Hepatocyte (in vitro differentiated cells): Measurements from ENCODE around the gene KRTAP10-3. TPM values are rescaled to one million over a fixed set of nuclear protein-coding genes. Genes with fewer than 3 reads are reported as not detected.

ENCODE experiments used
- DNase-seq: peaks from one replicate; pipeline ENCODE4 v3.0.0-alpha.2; 2016; ENCODE audit warnings: low spot score
- H2AFZ ChIP-seq: fragments of 200-600 bp; sonication (generic); 2 replicates; pipeline ENCODE4 v1.6.0; 2016; ENCODE audit warnings: antibody characterized with exemption, mild to moderate bottlenecking
- H3K27ac ChIP-seq: fragments of 200-600 bp; sonication (generic); 2 replicates; pipeline ENCODE4 v1.5.1; 2016; ENCODE audit warnings: mild to moderate bottlenecking
- H3K27me3 ChIP-seq: fragments of 200-600 bp; sonication (generic); 2 replicates; pipeline ENCODE4 v1.6.1; 2016
- H3K36me3 ChIP-seq: fragments of 200-600 bp; sonication (generic); replicated peaks from 2 replicates; pipeline ENCODE4 v1.5.1; 2016; ENCODE audit warnings: low read depth; ENCODE audit not compliant: insufficient read depth
- H3K4me1 ChIP-seq: fragments of 200-600 bp; sonication (generic); 2 replicates; pipeline ENCODE4 v1.5.1; 2016; ENCODE audit warnings: mild to moderate bottlenecking, moderate library complexity; ENCODE audit not compliant: insufficient read depth
- H3K4me2 ChIP-seq: fragments of 200-600 bp; sonication (generic); 2 replicates; pipeline ENCODE4 v1.6.0; 2016
- H3K4me3 ChIP-seq: fragments of 200-600 bp; sonication (generic); 2 replicates; pipeline ENCODE4 v1.5.1; 2016; ENCODE audit warnings: mild to moderate bottlenecking
- H3K79me2 ChIP-seq: fragments of 200-600 bp; sonication (generic); 2 replicates; pipeline ENCODE4 v1.6.0; 2017; ENCODE audit warnings: mild to moderate bottlenecking
- H3K9me2 ChIP-seq: fragments of 200-600 bp; sonication (generic); replicated peaks from 2 replicates; pipeline ENCODE4 v1.6.0; 2017; ENCODE audit warnings: mild to moderate bottlenecking; ENCODE audit not compliant: insufficient read depth
- H3K9me3 ChIP-seq: fragments of 200-600 bp; sonication (generic); 2 replicates; pipeline ENCODE4 v1.5.1; 2016; ENCODE audit warnings: low read depth, mild to moderate bottlenecking
- H4K20me1 ChIP-seq: fragments of 200-600 bp; sonication (generic); 2 replicates; pipeline ENCODE4 v1.6.0; 2016; ENCODE audit warnings: mild to moderate bottlenecking; ENCODE audit not compliant: insufficient read depth, poor library complexity, severe bottlenecking
- EZH2 ChIP-seq: fragments of 200-600 bp; sonication (generic); IDR thresholded peaks from 2 replicates; pipeline ENCODE4 v1.6.1; 2016; ENCODE audit warnings: antibody characterized with exemption, mild to moderate bottlenecking, borderline replicate concordance
- EZH2phosphoT487 ChIP-seq: fragments of 200-600 bp; sonication (generic); IDR thresholded peaks from one replicate; pipeline ENCODE4 v1.6.1; 2018; ENCODE audit warnings: antibody characterized with exemption, mild to moderate bottlenecking, low read depth, moderate library complexity; ENCODE audit not compliant: unreplicated experiment, severe bottlenecking
- WGBS: methylation state at CpG from one replicate; pipeline ENCODE4 v1.1.6; 2016; ENCODE audit warnings: low lambda C conversion rate; ENCODE audit errors: missing lambda C conversion rate; 5-methylcytosine and 5-hydroxymethylcytosine counted together
- polyA plus RNA-seq: library from polyadenylated mRNA; unstranded; fragments of >200 nt; fragmentation: Nextera tagmentation; extraction: Ambion mirVana; gene quantifications from 2 replicates; pipeline ENCODE4 v1.2.1, GENCODE V29; 2016
- total RNA-seq: library from RNA; depleted of rRNA; stranded (reverse); fragments of >200 nt; gene quantifications from 2 replicates; pipeline ENCODE4 v1.2.3, GENCODE V29; 2014
- TF ChIP-seq, protein P1 (sequence below): fragments of 200-600 bp; sonication (generic); IDR thresholded peaks from 2 replicates; pipeline ENCODE4 v1.5.1; 2016; ENCODE audit warnings: antibody characterized with exemption, mild to moderate bottlenecking; ENCODE audit not compliant: poor library complexity

KRTAP10-3 gene
- total and polyA plus RNA-seq, 2 experiments from 2014 or later = not detected

GRCh38 chr21:44579833-44580144, 21.2 kb upstream of the KRTAP10-3 start:
- WGBS = 89% methylated on average over 6 of the region's 7 CpGs
- TF ChIP-seq, protein P1, sequence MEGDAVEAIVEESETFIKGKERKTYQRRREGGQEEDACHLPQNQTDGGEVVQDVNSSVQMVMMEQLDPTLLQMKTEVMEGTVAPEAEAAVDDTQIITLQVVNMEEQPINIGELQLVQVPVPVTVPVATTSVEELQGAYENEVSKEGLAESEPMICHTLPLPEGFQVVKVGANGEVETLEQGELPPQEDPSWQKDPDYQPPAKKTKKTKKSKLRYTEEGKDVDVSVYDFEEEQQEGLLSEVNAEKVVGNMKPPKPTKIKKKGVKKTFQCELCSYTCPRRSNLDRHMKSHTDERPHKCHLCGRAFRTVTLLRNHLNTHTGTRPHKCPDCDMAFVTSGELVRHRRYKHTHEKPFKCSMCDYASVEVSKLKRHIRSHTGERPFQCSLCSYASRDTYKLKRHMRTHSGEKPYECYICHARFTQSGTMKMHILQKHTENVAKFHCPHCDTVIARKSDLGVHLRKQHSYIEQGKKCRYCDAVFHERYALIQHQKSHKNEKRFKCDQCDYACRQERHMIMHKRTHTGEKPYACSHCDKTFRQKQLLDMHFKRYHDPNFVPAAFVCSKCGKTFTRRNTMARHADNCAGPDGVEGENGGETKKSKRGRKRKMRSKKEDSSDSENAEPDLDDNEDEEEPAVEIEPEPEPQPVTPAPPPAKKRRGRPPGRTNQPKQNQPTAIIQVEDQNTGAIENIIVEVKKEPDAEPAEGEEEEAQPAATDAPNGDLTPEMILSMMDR = no peak
- TF ChIP-seq EZH2 (no peak), EZH2phosphoT487 (no peak)
- H3K27ac ChIP-seq = no peak overlapping the region

DNA sequence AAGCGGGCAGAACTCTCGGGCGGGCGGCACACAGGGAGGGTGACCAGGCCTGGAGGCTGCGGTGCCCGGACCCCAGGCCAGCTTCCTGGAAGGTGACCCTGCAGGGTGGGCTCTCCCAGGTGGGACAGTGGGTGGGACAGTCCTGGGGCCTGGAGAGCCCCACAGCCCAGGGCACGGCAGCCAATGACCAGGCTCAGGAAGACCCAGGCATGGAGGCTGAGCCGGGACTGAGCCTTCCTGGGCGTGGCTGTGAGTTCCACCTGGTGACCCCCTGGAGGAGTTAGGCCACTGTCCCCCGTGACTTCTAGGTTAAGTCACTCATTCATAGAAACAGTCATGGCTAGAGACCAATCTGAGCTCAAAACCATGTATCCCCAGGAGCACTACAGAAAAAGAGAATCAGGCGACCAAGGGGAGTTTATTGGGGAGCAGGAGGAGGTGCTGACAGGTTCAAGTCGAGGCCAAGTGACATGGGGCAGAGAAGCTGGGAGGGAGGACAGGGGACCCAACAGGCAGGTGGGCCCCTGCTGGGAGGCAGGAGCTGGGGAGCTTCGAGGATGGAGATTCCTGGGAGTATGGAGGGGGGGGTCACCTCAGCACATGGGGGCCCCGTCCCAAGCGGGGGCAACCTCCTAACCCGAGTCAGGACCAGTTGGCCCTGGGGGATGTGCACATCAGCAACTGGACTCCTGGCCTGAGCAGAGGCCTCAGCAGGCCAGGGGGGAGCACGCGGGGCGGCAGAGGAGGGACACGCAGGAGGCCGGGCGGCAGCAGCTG, 20.6 kb upstream of the KRTAP10-3 start:
- no peak for TF ChIP-seq EZH2
- TF ChIP-seq, protein P1 = no peak
- TF ChIP-seq EZH2phosphoT487 = no peak
- DNase-seq = no peak
- Histone ChIP-seq H3K27ac (no peak overlapping the region), H4K20me1 (no peaks in the 10 kb centered on the region), H3K4me1 (peaks cover 3% of the 10 kb centered on the region), H3K4me3 (no peak overlapping the region), H3K79me2 (no peaks in the 10 kb centered on the region), H3K9me3 (no peaks in the 10 kb centered on the region), H2AFZ (no peak overlapping the region), H3K27me3 (peaks cover under 1% of the 10 kb centered on the region), H3K36me3 (no peaks in the 10 kb centered on the region), H3K4me2 (no peak overlapping the region), H3K9me2 (no peaks in the 10 kb centered on the region)
- WGBS = 92% methylated on average over 9 of the region's 22 CpGs

More at GRCh38 chr21:44579833-44580144, 21.2 kb upstream of the KRTAP10-3 start:
- Histone ChIP-seq H3K4me3 (no peak overlapping the region), H3K4me1 (peaks cover 3% of the 10 kb centered on the region), H2AFZ (no peak overlapping the region), H3K36me3 (no peaks in the 10 kb centered on the region), H3K9me3 (no peaks in the 10 kb centered on the region), H4K20me1 (no peaks in the 10 kb centered on the region), H3K4me2 (no peak overlapping the region), H3K79me2 (no peaks in the 10 kb centered on the region), H3K27me3 (peaks cover 4% of the 10 kb centered on the region), H3K9me2 (no peaks in the 10 kb centered on the region)
- no peak for DNase-seq

DNA sequence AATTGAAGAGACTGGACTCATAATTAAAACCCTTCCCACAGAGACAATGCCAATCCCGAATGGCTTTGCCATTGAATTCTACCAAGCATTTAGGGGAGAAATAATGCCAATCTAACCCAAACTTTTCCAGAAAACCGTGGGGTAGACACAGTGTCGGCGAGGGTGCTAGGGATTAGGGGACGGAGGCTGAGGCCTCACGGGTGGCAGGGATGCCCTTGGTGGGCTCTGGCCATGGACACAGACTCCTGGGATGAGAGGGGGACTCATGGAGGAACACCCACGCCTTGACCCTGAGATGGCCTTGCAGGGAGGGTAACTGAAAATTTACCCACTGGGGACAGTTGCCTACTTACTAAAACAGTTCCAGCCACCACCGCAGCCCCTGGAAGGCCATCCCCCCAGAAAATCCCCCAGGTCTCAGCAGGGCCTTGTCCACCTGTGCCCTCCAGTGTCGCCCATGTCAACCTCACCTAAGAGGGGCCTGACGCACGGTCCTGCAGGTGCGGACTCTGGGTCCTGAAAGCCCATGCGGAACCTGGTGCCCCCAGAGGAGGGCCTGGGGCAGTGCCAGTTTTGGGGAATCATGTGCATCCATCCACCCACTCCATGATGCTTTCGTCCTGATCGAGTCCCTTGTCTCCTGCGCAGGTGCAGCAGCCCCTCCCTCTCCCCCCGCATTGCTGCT, 19.9 kb upstream of the KRTAP10-3 start:
- Histone ChIP-seq H3K9me2 (no peaks in the 10 kb centered on the region), H3K79me2 (no peaks in the 10 kb centered on the region), H2AFZ (no peak overlapping the region), H3K4me1 (peaks cover 3% of the 10 kb centered on the region), H4K20me1 (no peaks in the 10 kb centered on the region), H3K36me3 (no peaks in the 10 kb centered on the region), H3K4me3 (no peak overlapping the region), H3K9me3 (no peaks in the 10 kb centered on the region), H3K4me2 (no peak overlapping the region), H3K27ac (no peak overlapping the region), H3K27me3 (no peaks in the 10 kb centered on the region)
- no peak for DNase-seq
- no peak for TF ChIP-seq EZH2
- TF ChIP-seq, protein P1 = no peak
- 93% methylated on average over 16 of the region's 17 CpGs for WGBS
